ENCODE results near the gene PRKCH. TPM values are rescaled to one million over a fixed set of nuclear protein-coding genes. Genes with fewer than 3 reads are reported as not detected.

PRKCH gene
- total RNA-seq, 2 donors from 2014 or later = 27.6 to 33.9 TPM

- H3K9me3 ChIP-seq = no peaks in the 10 kb centered on the region
- H3K27me3 ChIP-seq (replicated peaks; ENCODE audit: insufficient read depth) = no peaks in the 10 kb centered on the region
- no peaks in the 10 kb centered on the region for H3K36me3 ChIP-seq
- 84% methylated on average over 4 of the region's 4 CpGs for WGBS
- no peak for DNase-seq (ENCODE audit: low spot score)
- TF ChIP-seq, protein P1, sequence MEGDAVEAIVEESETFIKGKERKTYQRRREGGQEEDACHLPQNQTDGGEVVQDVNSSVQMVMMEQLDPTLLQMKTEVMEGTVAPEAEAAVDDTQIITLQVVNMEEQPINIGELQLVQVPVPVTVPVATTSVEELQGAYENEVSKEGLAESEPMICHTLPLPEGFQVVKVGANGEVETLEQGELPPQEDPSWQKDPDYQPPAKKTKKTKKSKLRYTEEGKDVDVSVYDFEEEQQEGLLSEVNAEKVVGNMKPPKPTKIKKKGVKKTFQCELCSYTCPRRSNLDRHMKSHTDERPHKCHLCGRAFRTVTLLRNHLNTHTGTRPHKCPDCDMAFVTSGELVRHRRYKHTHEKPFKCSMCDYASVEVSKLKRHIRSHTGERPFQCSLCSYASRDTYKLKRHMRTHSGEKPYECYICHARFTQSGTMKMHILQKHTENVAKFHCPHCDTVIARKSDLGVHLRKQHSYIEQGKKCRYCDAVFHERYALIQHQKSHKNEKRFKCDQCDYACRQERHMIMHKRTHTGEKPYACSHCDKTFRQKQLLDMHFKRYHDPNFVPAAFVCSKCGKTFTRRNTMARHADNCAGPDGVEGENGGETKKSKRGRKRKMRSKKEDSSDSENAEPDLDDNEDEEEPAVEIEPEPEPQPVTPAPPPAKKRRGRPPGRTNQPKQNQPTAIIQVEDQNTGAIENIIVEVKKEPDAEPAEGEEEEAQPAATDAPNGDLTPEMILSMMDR (IDR thresholded peaks at IDR 0.05) = no peak
- TF ChIP-seq POLR2A (IDR thresholded peaks at IDR 0.05) (no peak), POLR2AphosphoS5 (IDR thresholded peaks at IDR 0.05) (no peak)
- H3K4me3 ChIP-seq = no peak overlapping the region
- intact Hi-C loops (cut with DNase I) = no loop called here
- H3K4me1 ChIP-seq (replicated peaks) = peaks cover 5% of the 10 kb centered on the region
- H3K27ac ChIP-seq = no peak overlapping the region
These were observed 164.3 kb downstream of the PRKCH start for GRCh38 chr14:61485661-61486060.

DNA sequence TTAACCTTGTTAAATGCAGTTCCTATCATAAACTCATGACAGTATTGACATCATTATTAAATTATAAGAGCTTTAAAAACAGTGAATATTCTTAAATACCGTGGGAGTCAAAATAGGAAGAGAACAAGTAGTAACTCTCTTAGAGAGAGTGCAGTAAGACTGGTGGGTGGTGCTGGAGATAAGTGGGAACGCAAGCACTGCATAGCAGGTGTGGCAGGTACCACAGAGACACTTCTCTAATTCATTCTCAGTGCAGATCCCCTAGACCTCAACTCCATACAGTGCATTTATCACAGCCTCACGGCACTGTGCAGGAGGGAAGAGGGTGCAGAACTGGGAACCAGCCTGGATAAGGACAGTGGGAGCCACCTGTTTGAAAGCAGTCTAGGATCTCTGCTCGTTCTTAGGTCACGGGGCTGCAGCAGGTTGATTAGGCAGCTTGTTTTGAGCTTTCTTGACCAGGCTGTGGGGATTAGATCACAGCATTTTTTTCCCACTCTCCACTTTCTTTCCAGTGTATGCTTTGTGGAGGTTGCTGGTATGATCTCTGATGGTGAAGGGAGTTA lies 165.6 kb downstream of the PRKCH start:
- 79% methylated on average over 5 of the region's 5 CpGs for WGBS
- TF ChIP-seq POLR2AphosphoS5 (IDR thresholded peaks at IDR 0.05) (no peak), POLR2A (IDR thresholded peaks at IDR 0.05) (no peak)
- TF ChIP-seq, protein P1 (IDR thresholded peaks at IDR 0.05) = no peak
- Histone ChIP-seq H3K4me1 (replicated peaks) (peaks cover 5% of the 10 kb centered on the region), H3K27me3 (replicated peaks; ENCODE audit: insufficient read depth) (no peaks in the 10 kb centered on the region), H3K27ac (no peak overlapping the region), H3K4me3 (no peak overlapping the region), H3K9me3 (no peaks in the 10 kb centered on the region), H3K36me3 (no peaks in the 10 kb centered on the region)
- DNase-seq (ENCODE audit: low spot score) = no peak
- intact Hi-C loops (cut with DNase I) = no loop called here

- peaks cover 5% of the 10 kb centered on the region for H3K4me1 ChIP-seq (replicated peaks)
- H3K36me3 ChIP-seq = no peaks in the 10 kb centered on the region
- WGBS = 86% methylated on average over 4 of the region's 4 CpGs
- no peak overlapping the region for H3K4me3 ChIP-seq
- H3K27me3 ChIP-seq (replicated peaks; ENCODE audit: insufficient read depth) = no peaks in the 10 kb centered on the region
- no peak for DNase-seq (ENCODE audit: low spot score)
- intact Hi-C loops (cut with DNase I) = no loop called here
- TF ChIP-seq POLR2AphosphoS5 (IDR thresholded peaks at IDR 0.05) (no peak), POLR2A (IDR thresholded peaks at IDR 0.05) (no peak)
- TF ChIP-seq, protein P1 (IDR thresholded peaks at IDR 0.05) = no peak
- H3K27ac ChIP-seq = no peak overlapping the region
- no peaks in the 10 kb centered on the region for H3K9me3 ChIP-seq
These were observed 167.3 kb downstream of the PRKCH start for GRCh38 chr14:61488417-61489401.

DNA sequence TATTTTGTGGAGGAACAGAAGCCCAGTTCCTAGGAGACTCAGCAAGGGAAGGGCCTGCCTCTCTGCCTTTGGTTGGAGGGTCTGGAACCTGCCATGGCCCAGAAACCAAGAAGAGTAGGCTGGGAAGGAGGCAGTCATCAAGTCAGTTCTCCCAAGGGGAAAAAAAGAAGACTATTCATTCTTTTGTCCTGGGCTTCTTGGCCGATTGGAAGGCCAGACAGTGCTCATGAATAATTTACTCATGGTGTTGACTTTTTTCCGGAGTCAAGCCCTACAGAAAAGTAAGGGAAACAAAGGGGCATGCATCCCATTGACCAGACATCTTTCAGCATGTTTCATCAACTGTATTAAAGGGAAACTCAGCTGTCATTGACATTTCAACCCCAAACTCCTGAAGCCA lies 168.1 kb downstream of the PRKCH start:
- DNase-seq (ENCODE audit: low spot score) = no peak

More for the DNA sequence above, 168.1 kb downstream of the PRKCH start:
- WGBS = 73% methylated on average over 2 of the region's 2 CpGs
- H3K9me3 ChIP-seq = no peaks in the 10 kb centered on the region
- H3K27ac ChIP-seq = no peak overlapping the region
- TF ChIP-seq, protein P1 (IDR thresholded peaks at IDR 0.05) = no peak
- TF ChIP-seq POLR2AphosphoS5 (IDR thresholded peaks at IDR 0.05) (no peak), POLR2A (IDR thresholded peaks at IDR 0.05) (no peak)
- intact Hi-C loops (cut with DNase I) = no loop called here
- no peaks in the 10 kb centered on the region for H3K27me3 ChIP-seq (replicated peaks; ENCODE audit: insufficient read depth)
- H3K4me1 ChIP-seq (replicated peaks) = peaks cover 5% of the 10 kb centered on the region
- no peaks in the 10 kb centered on the region for H3K36me3 ChIP-seq
- no peak overlapping the region for H3K4me3 ChIP-seq
